ENCODE measurements around the gene DNAL1. TPM values are rescaled to one million over a fixed set of nuclear protein-coding genes. Genes with fewer than 3 reads are reported as not detected.

DNAL1 gene
- total RNA-seq, 4 donors from 2014 or later = 5.9 to 11.7 (median 8.1) TPM

DNA sequence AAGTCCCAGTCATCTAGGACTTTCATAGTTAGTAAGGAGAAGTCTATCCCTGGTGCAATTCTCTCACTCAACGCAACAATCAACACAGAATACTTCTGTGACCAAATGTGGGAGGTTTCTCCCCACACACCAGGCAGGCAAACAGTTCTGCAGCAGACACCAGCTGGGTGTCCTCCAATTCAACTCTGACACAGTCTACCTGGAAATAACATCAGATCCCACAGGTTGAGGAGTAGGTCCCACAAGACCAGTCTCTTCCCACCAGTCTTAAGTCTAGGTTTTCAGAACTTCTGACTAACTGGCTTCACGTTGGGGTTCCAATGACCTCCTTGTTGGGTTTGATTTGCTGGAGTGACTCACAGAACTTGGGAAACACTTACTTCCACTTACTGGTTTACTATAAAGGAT is 17.6 kb upstream of the DNAL1 start:
- TF ChIP-seq, protein P1, sequence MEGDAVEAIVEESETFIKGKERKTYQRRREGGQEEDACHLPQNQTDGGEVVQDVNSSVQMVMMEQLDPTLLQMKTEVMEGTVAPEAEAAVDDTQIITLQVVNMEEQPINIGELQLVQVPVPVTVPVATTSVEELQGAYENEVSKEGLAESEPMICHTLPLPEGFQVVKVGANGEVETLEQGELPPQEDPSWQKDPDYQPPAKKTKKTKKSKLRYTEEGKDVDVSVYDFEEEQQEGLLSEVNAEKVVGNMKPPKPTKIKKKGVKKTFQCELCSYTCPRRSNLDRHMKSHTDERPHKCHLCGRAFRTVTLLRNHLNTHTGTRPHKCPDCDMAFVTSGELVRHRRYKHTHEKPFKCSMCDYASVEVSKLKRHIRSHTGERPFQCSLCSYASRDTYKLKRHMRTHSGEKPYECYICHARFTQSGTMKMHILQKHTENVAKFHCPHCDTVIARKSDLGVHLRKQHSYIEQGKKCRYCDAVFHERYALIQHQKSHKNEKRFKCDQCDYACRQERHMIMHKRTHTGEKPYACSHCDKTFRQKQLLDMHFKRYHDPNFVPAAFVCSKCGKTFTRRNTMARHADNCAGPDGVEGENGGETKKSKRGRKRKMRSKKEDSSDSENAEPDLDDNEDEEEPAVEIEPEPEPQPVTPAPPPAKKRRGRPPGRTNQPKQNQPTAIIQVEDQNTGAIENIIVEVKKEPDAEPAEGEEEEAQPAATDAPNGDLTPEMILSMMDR (IDR thresholded peaks at IDR 0.05; ENCODE audit: low read depth) = no peak

DNA sequence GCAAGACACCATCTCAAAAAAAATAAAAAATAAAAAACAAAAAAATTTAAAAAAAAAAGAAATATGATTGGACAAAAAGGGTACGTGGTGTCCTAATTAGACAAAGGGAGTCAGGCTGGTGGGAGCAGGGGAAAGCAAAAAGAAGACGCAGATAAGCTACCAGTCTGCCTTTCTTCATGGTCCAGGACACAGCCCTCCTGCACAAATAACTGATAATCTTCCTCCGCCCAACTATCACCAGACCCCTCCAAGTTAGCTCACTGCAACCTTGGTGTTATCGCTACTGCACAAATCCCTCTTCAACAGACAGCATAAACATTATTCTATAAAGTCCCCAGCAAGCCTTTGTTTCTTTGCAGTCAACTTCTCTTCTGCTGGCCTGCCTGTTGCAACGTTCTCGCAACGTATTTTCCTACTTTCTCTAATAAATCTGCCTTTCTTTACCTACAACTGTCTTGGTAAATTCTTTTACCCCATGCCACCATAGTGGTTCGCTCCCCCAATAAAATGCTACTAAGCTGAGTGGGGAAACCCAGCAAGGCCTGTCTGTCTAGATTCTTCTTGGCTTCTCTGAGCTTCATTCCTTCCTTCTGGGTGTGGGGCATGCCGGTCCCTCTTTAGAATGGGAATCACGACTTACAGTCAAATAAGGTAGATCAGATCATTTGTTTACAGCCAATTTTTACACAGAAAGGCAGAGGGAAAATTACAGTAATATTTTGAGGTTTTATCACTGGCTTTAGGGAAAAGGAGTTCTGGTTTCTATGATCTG is 14.6 kb upstream of the DNAL1 start:
- TF ChIP-seq, protein P1 (IDR thresholded peaks at IDR 0.05; ENCODE audit: low read depth) = no peak

DNA sequence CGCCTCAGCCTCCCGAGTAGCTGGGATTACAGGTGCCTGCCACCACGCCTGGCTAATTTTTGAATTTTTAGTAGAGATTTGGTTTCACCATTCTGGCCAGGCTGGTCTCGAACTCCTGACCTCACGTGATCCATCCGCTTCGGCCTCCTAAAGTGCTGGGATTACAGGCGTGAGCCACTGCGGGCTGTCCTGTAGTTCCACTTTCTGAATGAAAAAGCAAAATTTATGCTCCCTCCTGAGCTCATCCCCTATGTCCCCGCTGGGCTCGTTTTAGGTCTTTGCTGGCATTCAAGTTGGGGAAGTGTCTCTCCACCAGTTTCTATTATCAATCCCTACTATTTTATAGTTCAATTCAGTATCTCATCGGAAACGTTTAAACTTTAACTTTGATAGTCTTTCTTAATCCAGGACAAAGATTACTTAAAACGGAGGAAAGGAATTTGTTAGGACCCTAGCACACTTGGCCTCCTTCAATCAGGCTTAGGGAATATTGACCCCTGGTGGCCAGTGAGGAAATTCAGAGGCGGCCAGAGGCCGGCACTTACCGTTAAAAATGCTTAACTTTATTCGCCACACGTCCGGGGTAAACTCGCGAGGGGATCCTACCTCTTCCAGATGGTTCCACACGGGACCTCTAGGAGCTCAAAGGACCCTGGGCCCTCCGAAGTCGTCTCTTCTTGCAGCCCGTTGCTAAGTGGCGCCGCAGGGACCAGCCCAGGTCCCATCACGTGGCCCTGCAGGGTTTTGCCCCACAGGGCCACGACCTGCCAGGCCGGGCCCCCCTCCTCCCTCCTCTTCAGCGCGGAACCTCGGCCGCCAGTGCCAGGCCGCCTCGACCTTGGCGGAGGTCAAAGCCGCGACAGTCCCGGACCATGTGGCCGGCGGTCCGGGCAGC is 11.4 kb upstream of the DNAL1 start:
- TF ChIP-seq, protein P1 (IDR thresholded peaks at IDR 0.05; ENCODE audit: low read depth) = no peak

DNA sequence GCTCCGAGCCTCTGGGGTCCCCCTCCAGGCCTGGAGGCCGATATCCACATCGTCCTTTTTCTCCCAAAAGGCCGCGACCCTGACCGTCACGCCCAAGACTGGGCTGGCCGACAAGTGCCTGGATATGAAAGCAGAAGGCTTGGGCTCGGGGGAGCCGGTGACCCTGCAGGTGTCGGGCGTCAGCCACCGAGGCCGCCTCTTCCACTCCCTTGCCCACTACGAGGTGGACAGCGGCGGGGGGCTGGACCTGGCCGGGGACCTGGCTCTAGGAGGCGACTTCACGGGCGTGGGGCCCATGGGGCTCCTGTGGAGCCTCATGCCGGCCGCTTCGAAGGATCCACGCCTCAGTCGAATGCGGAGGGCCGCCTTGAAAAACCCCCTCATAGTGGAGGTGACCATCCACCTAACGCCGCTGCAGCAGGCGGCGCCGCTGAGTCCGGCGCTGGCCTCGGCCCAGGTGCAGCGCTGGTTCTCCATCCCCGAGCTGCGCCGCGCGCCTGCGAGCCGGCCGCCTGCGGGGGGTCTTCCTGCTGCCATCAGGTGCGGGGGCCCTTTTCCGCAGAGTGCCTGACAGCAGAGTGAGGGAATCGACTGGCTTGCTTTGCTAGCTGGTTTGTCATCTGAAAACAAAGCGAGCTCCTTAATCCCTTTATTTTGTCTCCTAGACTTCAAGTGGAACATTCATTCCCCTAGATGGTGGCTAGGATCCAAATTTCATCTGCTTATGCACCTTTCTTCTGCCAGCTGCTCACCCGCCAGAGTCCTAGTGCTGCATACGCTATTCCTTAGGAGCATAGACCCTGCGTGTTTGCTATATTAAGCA is 10.6 kb upstream of the DNAL1 start:
- TF ChIP-seq, protein P1 (IDR thresholded peaks at IDR 0.05; ENCODE audit: low read depth) = no peak

DNA sequence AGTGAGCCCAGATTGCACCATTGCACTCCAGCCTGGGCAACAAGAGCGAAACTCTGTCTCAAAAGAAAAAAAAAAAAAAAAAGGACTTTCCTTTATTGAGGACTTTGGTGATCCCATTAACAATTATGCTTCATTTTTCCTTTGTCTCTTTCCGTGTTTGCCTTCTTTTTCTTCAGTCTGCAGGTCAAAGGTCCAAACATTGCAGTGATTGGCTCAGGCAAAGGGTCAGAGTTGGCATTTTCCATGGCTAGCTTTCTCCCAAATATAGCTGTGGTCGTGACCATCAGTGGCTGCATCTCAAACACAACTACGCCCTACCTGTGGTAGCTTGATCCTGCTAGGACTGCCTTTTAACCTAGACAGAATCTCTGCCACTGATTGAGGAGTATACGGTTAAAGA is 7.0 kb upstream of the DNAL1 start:
- TF ChIP-seq, protein P1 (IDR thresholded peaks at IDR 0.05; ENCODE audit: low read depth) = no peak

DNA sequence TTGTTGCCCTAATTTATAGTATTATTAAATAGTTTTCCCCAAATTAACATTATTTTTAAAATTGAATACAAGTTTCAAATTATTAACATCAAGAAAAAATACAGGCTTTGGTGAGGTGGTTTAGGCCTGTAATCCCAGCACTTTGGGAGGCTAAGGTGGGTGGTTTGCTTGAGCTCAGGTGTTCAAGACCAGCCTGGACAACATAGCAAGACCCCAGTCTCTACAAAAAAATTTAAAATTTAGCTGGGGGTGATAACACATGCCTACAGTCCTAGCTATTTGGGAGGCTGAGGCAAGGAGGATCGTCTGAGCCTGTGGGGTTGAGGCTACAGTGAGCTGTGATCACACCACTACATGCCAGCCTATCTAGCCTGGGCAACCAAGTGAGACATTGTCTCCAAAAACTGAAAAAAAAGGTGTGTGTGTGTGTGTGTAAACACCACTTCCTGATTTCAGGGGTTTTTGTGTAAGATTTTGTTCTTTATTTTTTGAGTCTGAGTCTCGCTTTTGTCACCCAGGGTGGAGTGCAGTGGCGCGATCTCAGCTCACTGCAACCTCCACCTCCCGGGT is 3.9 kb upstream of the DNAL1 start:
- TF ChIP-seq, protein P1 (IDR thresholded peaks at IDR 0.05; ENCODE audit: low read depth) = no peak
